Fibroblast of lung (primary cell): Measurements from ENCODE around the gene OR51A7.

Experiments used
- EZH2 ChIP-seq: IDR thresholded peaks from 2 replicates; pipeline ENCODE4 v1.5.1; 2012; ENCODE audit warnings: low read length, control low read depth, mild to moderate bottlenecking; ENCODE audit errors: missing control alignments
- TF ChIP-seq, protein P1 (sequence below), 2 donors: IDR thresholded peaks in 1 of 2; conservative IDR thresholded peaks in 1 of 2; 1 replicate in 1 of 2; 2 replicates in 1 of 2; pipeline ENCODE4 v1.5.1; 2011 to 2012; ENCODE audit warnings: low read length in 2 of 2, control low read depth in 1 of 2, inconsistent platforms in 1 of 2, low read depth in 1 of 2, mild to moderate bottlenecking in 1 of 2

GRCh38 chr11:4947505-4947904 is 43.9 kb downstream of the OR51A7 start, which contains the start of gene OR51A4:
- no peak for TF ChIP-seq EZH2
- TF ChIP-seq, protein P1, sequence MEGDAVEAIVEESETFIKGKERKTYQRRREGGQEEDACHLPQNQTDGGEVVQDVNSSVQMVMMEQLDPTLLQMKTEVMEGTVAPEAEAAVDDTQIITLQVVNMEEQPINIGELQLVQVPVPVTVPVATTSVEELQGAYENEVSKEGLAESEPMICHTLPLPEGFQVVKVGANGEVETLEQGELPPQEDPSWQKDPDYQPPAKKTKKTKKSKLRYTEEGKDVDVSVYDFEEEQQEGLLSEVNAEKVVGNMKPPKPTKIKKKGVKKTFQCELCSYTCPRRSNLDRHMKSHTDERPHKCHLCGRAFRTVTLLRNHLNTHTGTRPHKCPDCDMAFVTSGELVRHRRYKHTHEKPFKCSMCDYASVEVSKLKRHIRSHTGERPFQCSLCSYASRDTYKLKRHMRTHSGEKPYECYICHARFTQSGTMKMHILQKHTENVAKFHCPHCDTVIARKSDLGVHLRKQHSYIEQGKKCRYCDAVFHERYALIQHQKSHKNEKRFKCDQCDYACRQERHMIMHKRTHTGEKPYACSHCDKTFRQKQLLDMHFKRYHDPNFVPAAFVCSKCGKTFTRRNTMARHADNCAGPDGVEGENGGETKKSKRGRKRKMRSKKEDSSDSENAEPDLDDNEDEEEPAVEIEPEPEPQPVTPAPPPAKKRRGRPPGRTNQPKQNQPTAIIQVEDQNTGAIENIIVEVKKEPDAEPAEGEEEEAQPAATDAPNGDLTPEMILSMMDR (conservative IDR thresholded peaks at IDR 0.05 in 1 of 2, IDR thresholded peaks at IDR 0.05 in 1 of 2; ENCODE audit: low read depth in 1 of 2, low read length in 2 of 2) = no peak
